ENCODE results near the gene PRR36.

DNA sequence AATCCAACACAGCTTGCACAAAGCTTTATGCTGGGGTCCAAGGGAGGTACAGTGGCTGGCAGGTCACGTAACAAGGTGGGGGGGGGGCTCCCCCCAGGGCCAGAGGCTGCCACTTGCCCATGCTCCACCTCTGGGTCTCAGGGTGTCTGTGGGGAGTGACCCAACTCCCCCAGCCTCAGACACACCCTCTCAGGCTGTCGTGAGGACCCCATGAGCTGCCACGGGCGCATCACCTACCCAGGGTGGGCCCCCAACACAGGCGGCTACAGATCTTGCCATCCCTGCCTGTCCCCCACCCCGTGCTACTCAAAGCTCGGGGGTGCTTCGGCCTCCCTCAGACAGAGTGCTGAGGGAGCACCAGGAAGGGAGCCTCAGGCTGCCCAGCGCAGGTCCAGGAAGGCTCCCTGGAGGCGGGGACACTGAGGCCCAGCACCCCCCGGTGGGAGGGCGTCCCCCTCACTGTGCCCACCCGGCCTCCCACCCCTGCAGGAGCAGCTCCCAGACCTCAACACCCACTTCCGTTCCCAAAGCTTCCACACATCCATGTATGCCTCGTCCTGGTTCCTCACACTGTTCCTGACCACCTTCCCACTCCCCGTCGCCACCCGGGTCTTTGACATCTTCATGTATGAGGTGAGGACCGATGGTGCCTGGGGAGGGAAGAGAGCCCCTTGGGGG is 23.1 kb downstream of the PRR36 start:
- TF ChIP-seq ZNF138 (CRISPR knock-in tag; conservative IDR thresholded peaks at IDR 0.05) (no peak), SP1 (CRISPR knock-in tag; conservative IDR thresholded peaks at IDR 0.05) (no peak), NR2C2 (CRISPR knock-in tag; IDR thresholded peaks at IDR 0.05) (no peak), TEAD4 (CRISPR knock-in tag; IDR thresholded peaks at IDR 0.05) (no peak), GTF2I (CRISPR knock-in tag; conservative IDR thresholded peaks at IDR 0.05) (no peak), CREM (CRISPR knock-in tag; IDR thresholded peaks at IDR 0.05) (no peak)
- TF ChIP-seq, protein P1, sequence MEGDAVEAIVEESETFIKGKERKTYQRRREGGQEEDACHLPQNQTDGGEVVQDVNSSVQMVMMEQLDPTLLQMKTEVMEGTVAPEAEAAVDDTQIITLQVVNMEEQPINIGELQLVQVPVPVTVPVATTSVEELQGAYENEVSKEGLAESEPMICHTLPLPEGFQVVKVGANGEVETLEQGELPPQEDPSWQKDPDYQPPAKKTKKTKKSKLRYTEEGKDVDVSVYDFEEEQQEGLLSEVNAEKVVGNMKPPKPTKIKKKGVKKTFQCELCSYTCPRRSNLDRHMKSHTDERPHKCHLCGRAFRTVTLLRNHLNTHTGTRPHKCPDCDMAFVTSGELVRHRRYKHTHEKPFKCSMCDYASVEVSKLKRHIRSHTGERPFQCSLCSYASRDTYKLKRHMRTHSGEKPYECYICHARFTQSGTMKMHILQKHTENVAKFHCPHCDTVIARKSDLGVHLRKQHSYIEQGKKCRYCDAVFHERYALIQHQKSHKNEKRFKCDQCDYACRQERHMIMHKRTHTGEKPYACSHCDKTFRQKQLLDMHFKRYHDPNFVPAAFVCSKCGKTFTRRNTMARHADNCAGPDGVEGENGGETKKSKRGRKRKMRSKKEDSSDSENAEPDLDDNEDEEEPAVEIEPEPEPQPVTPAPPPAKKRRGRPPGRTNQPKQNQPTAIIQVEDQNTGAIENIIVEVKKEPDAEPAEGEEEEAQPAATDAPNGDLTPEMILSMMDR (IDR thresholded peaks at IDR 0.05), result no peak
- TF ChIP-seq, protein P2, sequence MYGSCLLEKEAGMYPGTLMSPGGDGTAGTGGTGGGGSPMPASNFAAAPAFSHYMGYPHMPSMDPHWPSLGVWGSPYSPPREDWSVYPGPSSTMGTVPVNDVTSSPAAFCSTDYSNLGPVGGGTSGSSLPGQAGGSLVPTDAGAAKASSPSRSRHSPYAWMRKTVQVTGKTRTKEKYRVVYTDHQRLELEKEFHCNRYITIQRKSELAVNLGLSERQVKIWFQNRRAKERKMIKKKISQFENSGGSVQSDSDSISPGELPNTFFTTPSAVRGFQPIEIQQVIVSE (CRISPR knock-in tag; IDR thresholded peaks at IDR 0.05; ENCODE audit: borderline replicate concordance), result no peak
- TF ChIP-seq, protein P3, sequence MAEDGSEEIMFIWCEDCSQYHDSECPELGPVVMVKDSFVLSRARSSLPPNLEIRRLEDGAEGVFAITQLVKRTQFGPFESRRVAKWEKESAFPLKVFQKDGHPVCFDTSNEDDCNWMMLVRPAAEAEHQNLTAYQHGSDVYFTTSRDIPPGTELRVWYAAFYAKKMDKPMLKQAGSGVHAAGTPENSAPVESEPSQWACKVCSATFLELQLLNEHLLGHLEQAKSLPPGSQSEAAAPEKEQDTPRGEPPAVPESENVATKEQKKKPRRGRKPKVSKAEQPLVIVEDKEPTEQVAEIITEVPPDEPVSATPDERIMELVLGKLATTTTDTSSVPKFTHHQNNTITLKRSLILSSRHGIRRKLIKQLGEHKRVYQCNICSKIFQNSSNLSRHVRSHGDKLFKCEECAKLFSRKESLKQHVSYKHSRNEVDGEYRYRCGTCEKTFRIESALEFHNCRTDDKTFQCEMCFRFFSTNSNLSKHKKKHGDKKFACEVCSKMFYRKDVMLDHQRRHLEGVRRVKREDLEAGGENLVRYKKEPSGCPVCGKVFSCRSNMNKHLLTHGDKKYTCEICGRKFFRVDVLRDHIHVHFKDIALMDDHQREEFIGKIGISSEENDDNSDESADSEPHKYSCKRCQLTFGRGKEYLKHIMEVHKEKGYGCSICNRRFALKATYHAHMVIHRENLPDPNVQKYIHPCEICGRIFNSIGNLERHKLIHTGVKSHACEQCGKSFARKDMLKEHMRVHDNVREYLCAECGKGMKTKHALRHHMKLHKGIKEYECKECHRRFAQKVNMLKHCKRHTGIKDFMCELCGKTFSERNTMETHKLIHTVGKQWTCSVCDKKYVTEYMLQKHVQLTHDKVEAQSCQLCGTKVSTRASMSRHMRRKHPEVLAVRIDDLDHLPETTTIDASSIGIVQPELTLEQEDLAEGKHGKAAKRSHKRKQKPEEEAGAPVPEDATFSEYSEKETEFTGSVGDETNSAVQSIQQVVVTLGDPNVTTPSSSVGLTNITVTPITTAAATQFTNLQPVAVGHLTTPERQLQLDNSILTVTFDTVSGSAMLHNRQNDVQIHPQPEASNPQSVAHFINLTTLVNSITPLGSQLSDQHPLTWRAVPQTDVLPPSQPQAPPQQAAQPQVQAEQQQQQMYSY (CRISPR knock-in tag; IDR thresholded peaks at IDR 0.05), result no peak
